Measurements from ENCODE around the gene PERM1.
A peak's percentile ranks its signal among the peaks of the same experiment; 100 is the strongest.

The PERM1 gene

GRCh38 chr1:974687-975328 lies 7.1 kb downstream of the PERM1 start:
- Histone ChIP-seq H3K18ac (ENCODE audit: low read depth in 1 of 2, low read length in 2 of 2) (no peak overlapping the region), H2BK120ac (ENCODE audit: low read depth, low read length) (no peak overlapping the region)
- 81% methylated on average over 17 of the region's 17 CpGs for WGBS

GRCh38 chr1:974293-974640 lies 7.6 kb downstream of the PERM1 start:
- Histone ChIP-seq H4K91ac (ENCODE audit: low read length) (no peak overlapping the region), H3K4me2 (ENCODE audit: low read length, poor library complexity, severe bottlenecking) (no peak overlapping the region), H3K9me3 (ENCODE audit: control insufficient read depth, low read length) (no peaks in the 10 kb centered on the region), H3K18ac (ENCODE audit: low read depth in 1 of 2, low read length in 2 of 2) (no peak overlapping the region), H3K4ac (ENCODE audit: low read depth in 1 of 2, low read length in 2 of 2) (no peak overlapping the region), H3K9ac (ENCODE audit: low read length) (no peak overlapping the region), H2BK12ac (ENCODE audit: low read length in 2 of 2) (no peak overlapping the region), H3K27ac (ENCODE audit: low read length, poor library complexity, severe bottlenecking) (no peak overlapping the region), H2BK15ac (ENCODE audit: low read depth, poor library complexity, severe bottlenecking) (peak overlapping the region; percentile 8), H3K23ac (ENCODE audit: low read length in 2 of 2) (no peak overlapping the region), H2BK5ac (ENCODE audit: low read depth, low read length, poor library complexity, severe bottlenecking) (no peak overlapping the region), H2AFZ (ENCODE audit: low read depth, low read length) (no peak overlapping the region), H3K4me1 (ENCODE audit: control insufficient read depth, insufficient read depth, low read depth, low read length) (peaks cover 8% of the 10 kb centered on the region), H3K27me3 (ENCODE audit: control insufficient read depth in 1 of 2, insufficient read depth in 1 of 2, low read length in 2 of 2) (peaks cover 0 to 67% of the 10 kb centered on the region in 2 experiments), H2AK5ac (ENCODE audit: low read length, severe bottlenecking) (no peak overlapping the region), H3K4me3 (ENCODE audit: insufficient read depth in 1 of 2, low read depth in 1 of 2, low read length in 2 of 2) (no peak overlapping the region), H2BK120ac (ENCODE audit: low read depth, low read length) (no peak overlapping the region), H3K14ac (ENCODE audit: low read length in 2 of 2) (no peak overlapping the region), H3K36me3 (ENCODE audit: control insufficient read depth in 1 of 2, insufficient read depth in 2 of 2, low read depth in 1 of 2, low read length in 2 of 2) (peaks cover 0 to 9% of the 10 kb centered on the region in 2 experiments), H3K79me1 (replicated peaks; ENCODE audit: low read length, poor library complexity, severe bottlenecking) (no peaks in the 10 kb centered on the region), H4K8ac (ENCODE audit: low read length) (no peak overlapping the region)
- 87% methylated on average over 8 of the region's 11 CpGs for WGBS
- no peak for DNase-seq

More at GRCh38 chr1:974687-975328, 7.1 kb downstream of the PERM1 start:
- peaks cover 8% of the 10 kb centered on the region for H3K4me1 ChIP-seq (ENCODE audit: control insufficient read depth, insufficient read depth, low read depth, low read length)
- H2BK5ac ChIP-seq (ENCODE audit: low read depth, low read length, poor library complexity, severe bottlenecking), result no peak overlapping the region
- H3K27ac ChIP-seq (ENCODE audit: low read length, poor library complexity, severe bottlenecking), result no peak overlapping the region
- H3K4me3 ChIP-seq (ENCODE audit: insufficient read depth in 1 of 2, low read depth in 1 of 2, low read length in 2 of 2), result peak overlapping the region in 1 of 2 experiments; percentile 20
- DNase-seq, result no peak
- H3K9ac ChIP-seq (ENCODE audit: low read length), result no peak overlapping the region
- H2AK5ac ChIP-seq (ENCODE audit: low read length, severe bottlenecking), result no peak overlapping the region
- H3K4me2 ChIP-seq (ENCODE audit: low read length, poor library complexity, severe bottlenecking), result no peak overlapping the region
- H3K79me1 ChIP-seq (replicated peaks; ENCODE audit: low read length, poor library complexity, severe bottlenecking), result no peaks in the 10 kb centered on the region
- no peak overlapping the region for H3K14ac ChIP-seq (ENCODE audit: low read length in 2 of 2)
- no peaks in the 10 kb centered on the region for H3K9me3 ChIP-seq (ENCODE audit: control insufficient read depth, low read length)
- no peak overlapping the region for H2AFZ ChIP-seq (ENCODE audit: low read depth, low read length)
- peaks cover 0 to 9% of the 10 kb centered on the region in 2 experiments for H3K36me3 ChIP-seq (ENCODE audit: control insufficient read depth in 1 of 2, insufficient read depth in 2 of 2, low read depth in 1 of 2, low read length in 2 of 2)
- no peak overlapping the region for H4K8ac ChIP-seq (ENCODE audit: low read length)
- H2BK15ac ChIP-seq (ENCODE audit: low read depth, poor library complexity, severe bottlenecking), result no peak overlapping the region
- no peak overlapping the region for H3K23ac ChIP-seq (ENCODE audit: low read length in 2 of 2)
- no peak overlapping the region for H4K91ac ChIP-seq (ENCODE audit: low read length)
- no peak overlapping the region for H3K4ac ChIP-seq (ENCODE audit: low read depth in 1 of 2, low read length in 2 of 2)
- peaks cover 0 to 67% of the 10 kb centered on the region in 2 experiments for H3K27me3 ChIP-seq (ENCODE audit: control insufficient read depth in 1 of 2, insufficient read depth in 1 of 2, low read length in 2 of 2)
- H2BK12ac ChIP-seq (ENCODE audit: low read length in 2 of 2), result no peak overlapping the region

GRCh38 chr1:973459-974292 lies 8.2 kb downstream of the PERM1 start:
- no peak overlapping the region for H3K9ac ChIP-seq (ENCODE audit: low read length)
- no peak overlapping the region for H3K27ac ChIP-seq (ENCODE audit: low read length, poor library complexity, severe bottlenecking)
- H3K4me3 ChIP-seq (ENCODE audit: insufficient read depth in 1 of 2, low read depth in 1 of 2, low read length in 2 of 2), result no peak overlapping the region
- H3K14ac ChIP-seq (ENCODE audit: low read length in 2 of 2), result no peak overlapping the region
- H3K4ac ChIP-seq (ENCODE audit: low read depth in 1 of 2, low read length in 2 of 2), result no peak overlapping the region
- H4K8ac ChIP-seq (ENCODE audit: low read length), result no peak overlapping the region
- H3K79me1 ChIP-seq (replicated peaks; ENCODE audit: low read length, poor library complexity, severe bottlenecking), result no peaks in the 10 kb centered on the region
- peaks cover 8% of the 10 kb centered on the region for H3K4me1 ChIP-seq (ENCODE audit: control insufficient read depth, insufficient read depth, low read depth, low read length)
- WGBS, result 87% methylated on average over 24 of the region's 28 CpGs
- H2BK15ac ChIP-seq (ENCODE audit: low read depth, poor library complexity, severe bottlenecking), result peak overlapping the region; percentile 8
- no peak overlapping the region for H3K23ac ChIP-seq (ENCODE audit: low read length in 2 of 2)
- DNase-seq, result no peak
- no peak overlapping the region for H2BK120ac ChIP-seq (ENCODE audit: low read depth, low read length)
- peaks cover 0 to 9% of the 10 kb centered on the region in 2 experiments for H3K36me3 ChIP-seq (ENCODE audit: control insufficient read depth in 1 of 2, insufficient read depth in 2 of 2, low read depth in 1 of 2, low read length in 2 of 2)
- no peak overlapping the region for H2BK5ac ChIP-seq (ENCODE audit: low read depth, low read length, poor library complexity, severe bottlenecking)
- peaks cover 0 to 70% of the 10 kb centered on the region in 2 experiments for H3K27me3 ChIP-seq (ENCODE audit: control insufficient read depth in 1 of 2, insufficient read depth in 1 of 2, low read length in 2 of 2)
- no peaks in the 10 kb centered on the region for H3K9me3 ChIP-seq (ENCODE audit: control insufficient read depth, low read length)
- no peak overlapping the region for H2AFZ ChIP-seq (ENCODE audit: low read depth, low read length)
- no peak overlapping the region for H2AK5ac ChIP-seq (ENCODE audit: low read length, severe bottlenecking)
- no peak overlapping the region for H3K18ac ChIP-seq (ENCODE audit: low read depth in 1 of 2, low read length in 2 of 2)
- H4K91ac ChIP-seq (ENCODE audit: low read length), result no peak overlapping the region
- no peak overlapping the region for H2BK12ac ChIP-seq (ENCODE audit: low read length in 2 of 2)
- no peak overlapping the region for H3K4me2 ChIP-seq (ENCODE audit: low read length, poor library complexity, severe bottlenecking)

- Histone ChIP-seq H3K36me3 (ENCODE audit: control insufficient read depth in 1 of 2, insufficient read depth in 2 of 2, low read depth in 1 of 2, low read length in 2 of 2) (peaks cover 0 to 9% of the 10 kb centered on the region in 2 experiments), H3K9ac (ENCODE audit: low read length) (no peak overlapping the region), H2BK15ac (ENCODE audit: low read depth, poor library complexity, severe bottlenecking) (no peak overlapping the region), H3K4ac (ENCODE audit: low read depth in 1 of 2, low read length in 2 of 2) (no peak overlapping the region), H4K8ac (ENCODE audit: low read length) (no peak overlapping the region), H3K27ac (ENCODE audit: low read length, poor library complexity, severe bottlenecking) (no peak overlapping the region), H4K91ac (ENCODE audit: low read length) (no peak overlapping the region), H3K4me2 (ENCODE audit: low read length, poor library complexity, severe bottlenecking) (no peak overlapping the region), H2BK120ac (ENCODE audit: low read depth, low read length) (no peak overlapping the region), H3K18ac (ENCODE audit: low read depth in 1 of 2, low read length in 2 of 2) (no peak overlapping the region), H3K4me3 (ENCODE audit: insufficient read depth in 1 of 2, low read depth in 1 of 2, low read length in 2 of 2) (no peak overlapping the region), H3K79me1 (replicated peaks; ENCODE audit: low read length, poor library complexity, severe bottlenecking) (no peaks in the 10 kb centered on the region), H3K23ac (ENCODE audit: low read length in 2 of 2) (no peak overlapping the region), H2AK5ac (ENCODE audit: low read length, severe bottlenecking) (no peak overlapping the region), H3K27me3 (ENCODE audit: control insufficient read depth in 1 of 2, insufficient read depth in 1 of 2, low read length in 2 of 2) (peaks cover 0 to 77% of the 10 kb centered on the region in 2 experiments), H3K14ac (ENCODE audit: low read length in 2 of 2) (no peak overlapping the region), H3K4me1 (ENCODE audit: control insufficient read depth, insufficient read depth, low read depth, low read length) (peaks cover 8% of the 10 kb centered on the region), H2AFZ (ENCODE audit: low read depth, low read length) (no peak overlapping the region), H3K9me3 (ENCODE audit: control insufficient read depth, low read length) (no peaks in the 10 kb centered on the region), H2BK12ac (ENCODE audit: low read length in 2 of 2) (no peak overlapping the region), H2BK5ac (ENCODE audit: low read depth, low read length, poor library complexity, severe bottlenecking) (no peak overlapping the region)
- WGBS, result 94% methylated on average over 21 of the region's 28 CpGs
- no peak for DNase-seq
These were observed 9.0 kb downstream of the PERM1 start for GRCh38 chr1:972726-973458.

All from mesenchymal stem cell (in vitro differentiated cells and primary cell).